Right kidney (tissue), 1 donor: ENCODE data around the gene CARMIL1.

Experiments used
- DNase-seq: peaks from one replicate; pipeline ENCODE4 v3.0.0-alpha.2; 2016

Gene CARMIL1

DNA sequence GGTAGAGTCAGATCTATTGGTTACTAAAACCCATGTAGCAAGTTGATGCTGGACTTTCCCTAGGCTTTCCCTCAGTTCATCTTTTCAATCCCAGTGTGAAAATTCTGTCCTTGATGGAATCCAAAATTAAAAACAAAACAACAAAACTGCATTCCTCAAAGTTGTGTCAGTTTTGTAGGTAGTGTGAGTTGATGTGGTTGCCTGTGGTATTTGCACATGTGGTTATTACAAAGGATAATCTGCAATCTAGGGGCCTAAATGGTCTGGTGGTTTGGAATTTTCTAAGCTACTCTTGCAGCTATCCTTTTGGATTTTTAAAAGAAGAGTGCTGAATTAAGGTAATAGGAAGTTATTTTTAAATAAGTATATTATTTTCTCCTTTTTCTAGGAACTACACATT lies 240.7 kb downstream of the CARMIL1 start:
- DNase-seq = no peak

DNA sequence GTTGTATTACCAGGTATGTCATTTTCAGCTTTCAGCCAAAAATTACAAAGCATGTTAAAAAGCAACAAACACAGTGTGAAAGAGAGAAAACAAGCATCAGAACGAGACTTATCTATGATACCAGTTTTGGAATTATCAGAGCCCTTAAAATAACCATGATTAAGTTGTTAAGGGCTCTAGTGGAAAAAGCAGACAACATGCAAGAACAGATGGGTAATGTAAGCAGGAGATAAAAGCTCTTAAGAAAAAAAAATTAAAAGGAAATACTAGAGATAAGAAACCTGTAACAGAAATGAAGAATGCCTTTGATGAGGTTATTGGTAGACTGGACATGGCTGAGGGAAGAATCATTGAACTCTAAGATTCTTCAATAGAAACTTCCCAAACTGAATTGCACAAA lies 245.4 kb downstream of the CARMIL1 start:
- DNase-seq = no peak

DNA sequence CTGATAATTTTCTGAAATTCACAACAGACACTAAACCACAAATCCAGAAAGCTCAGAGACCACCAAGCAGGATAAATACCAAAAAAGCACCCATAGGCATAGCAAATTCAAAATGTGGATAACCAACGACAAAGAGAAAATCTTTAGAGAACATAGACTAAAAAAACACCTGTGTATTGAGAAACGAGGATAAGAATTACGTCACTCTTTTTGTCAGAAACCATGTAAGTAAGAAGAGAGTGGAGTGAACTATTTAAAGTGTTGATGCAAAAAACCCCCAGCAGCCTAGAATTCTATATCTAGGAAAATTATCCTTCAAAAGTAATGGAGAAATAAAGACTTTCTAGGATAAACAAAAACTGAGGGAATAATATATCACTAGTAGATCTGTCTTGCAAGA lies 245.9 kb downstream of the CARMIL1 start:
- DNase-seq = no peak

DNA sequence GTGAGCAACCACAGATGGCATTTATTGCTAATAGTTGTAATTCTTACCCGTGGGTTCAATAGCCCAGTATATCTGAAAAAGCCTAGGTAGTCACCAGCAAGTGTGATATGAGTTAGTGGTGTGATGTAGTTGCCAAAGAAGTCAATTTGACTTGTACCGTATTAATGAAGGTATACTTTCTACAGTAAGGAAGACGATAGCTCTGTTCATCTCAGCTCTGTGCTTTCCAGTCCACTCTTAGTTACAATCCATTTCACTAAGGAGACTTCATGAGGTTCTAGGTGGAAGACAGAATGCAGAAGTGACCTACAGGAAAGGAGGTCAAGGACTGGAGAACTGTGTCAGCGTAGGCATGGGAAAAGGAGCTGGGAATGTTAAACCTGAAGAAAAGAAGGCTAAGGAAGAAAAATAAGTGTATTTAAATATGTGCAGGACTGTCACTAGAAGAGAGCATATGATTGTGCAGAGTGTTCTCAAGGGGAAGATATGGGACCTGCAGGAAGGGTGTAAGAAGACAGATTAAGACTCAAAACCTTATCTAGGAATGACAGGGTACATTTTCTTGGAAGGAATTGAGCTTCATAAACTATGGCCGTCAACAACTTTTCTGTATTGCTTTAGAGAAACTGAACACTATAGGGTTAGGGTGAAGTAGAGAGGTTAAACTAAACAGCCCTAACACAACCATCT lies 255.9 kb downstream of the CARMIL1 start:
- DNase-seq = no peak

DNA sequence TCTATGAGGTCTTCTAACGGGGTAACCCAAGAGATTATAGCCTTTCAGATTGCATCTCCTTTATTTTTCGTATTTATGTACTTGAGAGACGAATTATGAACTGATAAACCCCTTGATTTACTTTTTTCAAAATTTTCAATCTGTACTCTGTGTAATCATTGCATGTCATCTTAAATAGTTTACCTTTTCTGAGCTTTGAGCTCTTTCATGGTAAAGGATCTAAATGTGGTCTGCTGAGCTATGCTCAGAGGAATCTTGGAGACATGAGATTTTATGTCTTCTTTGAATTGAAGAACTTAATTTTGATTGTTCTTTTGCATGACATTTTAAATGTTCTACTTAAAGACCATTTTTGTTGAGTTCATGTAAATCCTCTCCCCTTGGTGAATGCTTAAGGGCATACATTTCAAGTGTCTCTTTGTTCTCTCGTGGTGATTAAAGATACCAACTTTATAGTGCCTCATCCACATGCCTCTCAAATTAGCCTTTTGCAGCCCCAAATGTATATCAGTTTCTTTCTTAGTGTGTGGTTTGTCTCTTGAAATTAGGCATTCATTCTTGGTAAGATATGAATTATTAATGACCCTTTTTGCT lies 256.6 kb downstream of the CARMIL1 start:
- DNase-seq = no peak

DNA sequence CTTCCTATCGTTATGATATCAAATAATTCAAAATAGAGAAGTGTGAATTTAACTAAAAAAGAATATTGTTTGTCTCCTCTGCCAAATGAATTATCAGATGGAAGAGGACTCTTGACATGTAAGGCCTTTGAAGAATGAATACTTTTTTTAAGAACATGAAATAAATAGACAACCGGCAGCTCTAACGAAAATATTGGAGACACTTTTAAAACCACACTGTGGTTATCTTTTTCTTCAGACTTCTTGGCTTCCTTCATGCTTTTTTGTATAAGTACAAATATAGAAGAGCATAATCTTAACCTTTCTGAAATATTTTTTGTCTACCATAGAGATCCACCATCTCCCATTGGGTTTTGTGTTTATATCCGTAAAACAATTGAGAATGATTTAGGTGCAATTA lies 257.6 kb downstream of the CARMIL1 start:
- DNase-seq = no peak

DNA sequence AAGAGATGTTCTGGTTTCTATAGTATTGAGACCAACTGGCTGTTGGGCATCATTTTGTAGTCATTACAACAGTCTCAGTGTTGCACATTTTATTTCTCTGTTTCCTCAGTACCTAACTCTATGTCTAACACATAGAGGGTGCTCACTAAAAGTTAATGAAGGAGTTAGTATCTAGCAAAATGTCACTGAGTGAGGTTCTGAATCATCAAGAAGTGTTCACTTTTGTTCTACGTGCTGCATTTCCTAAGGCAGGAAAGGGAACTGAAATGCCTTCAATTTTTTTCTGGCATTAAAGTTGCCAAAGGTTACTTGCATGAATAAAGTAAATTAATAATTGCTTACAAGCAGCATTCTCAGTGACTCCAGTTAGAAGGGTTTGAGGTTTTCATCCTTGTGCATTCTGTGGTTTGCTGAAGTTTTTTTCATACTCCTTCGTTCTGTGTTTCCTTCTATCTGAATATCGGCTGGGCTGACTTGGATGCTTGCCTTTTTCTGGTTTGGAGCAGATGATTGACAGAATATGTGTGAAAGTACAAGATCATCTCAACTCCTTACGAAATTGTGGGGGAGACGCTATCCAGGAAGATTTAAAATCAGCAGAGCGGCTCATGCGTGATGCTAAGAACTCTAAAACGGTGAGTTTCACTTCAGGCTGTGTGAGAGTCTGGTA lies 258.3 kb downstream of the CARMIL1 start:
- DNase-seq = no peak

DNA sequence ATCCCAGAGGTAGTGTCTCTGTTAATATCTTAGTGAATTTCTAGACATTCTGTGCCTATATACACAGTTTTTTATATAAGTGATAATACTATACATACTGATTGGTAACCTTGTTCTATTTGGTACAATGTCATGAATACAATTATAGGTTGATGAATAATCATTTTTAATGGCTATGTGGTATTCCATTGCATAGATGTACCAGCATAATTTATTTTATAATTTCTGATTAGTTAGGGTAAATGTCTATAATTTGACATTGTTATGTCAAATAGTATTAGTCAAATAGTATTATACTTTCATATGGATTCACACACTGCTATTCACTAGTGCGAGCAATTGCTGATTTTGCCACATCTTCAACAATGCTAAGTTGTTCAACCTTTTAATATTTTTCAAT lies 262.1 kb downstream of the CARMIL1 start:
- no peak for DNase-seq

DNA sequence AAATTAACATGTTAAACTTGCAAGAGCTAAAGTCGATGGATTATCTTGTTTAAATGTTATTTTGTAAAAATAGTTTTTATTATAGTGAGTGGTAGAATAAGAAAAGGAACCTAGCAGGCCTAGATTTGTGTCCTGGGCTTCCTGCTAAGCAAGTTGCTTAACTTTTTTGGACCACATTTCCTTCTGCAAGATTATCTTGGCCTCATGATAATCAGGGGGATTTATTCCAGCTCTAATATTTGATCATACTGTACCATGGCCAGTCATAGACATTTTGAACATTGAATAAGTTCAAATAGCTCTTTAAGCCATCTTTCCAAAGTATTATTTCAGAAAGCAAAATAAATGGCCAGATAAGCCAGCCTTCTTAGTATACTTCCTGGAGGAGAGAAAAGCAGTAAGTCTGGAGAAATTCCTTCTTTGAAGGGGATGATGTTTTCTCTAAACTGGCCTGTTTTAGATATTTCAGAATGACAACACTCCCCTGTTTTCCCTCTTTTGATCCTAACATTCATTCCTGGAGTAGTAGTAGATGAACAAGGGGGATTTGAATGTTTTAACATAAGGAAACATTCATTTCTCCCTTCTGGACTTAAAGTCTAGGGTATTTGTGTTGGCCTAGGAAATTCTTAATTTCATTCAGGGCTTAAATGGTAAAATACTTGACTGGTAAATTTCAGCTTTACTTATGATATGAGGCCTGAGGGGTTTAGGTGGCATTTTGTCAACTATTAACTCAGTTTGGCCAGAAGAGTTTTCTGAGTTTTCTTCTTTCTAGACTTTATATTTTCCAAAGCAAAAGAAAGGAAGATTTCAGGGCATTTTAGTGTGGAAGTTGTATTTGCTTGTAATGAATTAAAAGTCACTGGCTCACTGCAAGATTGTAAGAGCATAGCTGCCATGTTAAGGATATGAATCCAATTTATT lies 264.1 kb downstream of the CARMIL1 start:
- DNase-seq = no peak

DNA sequence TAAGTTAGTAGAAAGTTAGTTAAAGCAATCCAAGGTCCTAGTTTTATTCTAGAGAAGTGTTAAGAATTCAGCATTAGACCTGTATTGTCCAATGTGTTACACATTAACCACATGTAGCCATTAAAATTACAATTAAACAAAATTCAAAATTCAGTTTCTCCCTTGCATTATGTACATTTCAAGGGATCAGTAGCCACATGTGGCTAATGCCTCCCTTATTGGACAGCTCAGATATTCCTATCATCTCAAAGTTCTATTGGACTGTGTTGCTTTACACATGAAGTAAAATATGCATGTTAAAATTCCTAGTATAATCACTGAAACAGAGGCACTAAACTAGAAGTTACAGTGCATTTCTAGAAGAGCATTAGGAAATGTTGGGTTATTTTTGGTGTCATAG lies 265.7 kb downstream of the CARMIL1 start:
- DNase-seq = no peak

DNA sequence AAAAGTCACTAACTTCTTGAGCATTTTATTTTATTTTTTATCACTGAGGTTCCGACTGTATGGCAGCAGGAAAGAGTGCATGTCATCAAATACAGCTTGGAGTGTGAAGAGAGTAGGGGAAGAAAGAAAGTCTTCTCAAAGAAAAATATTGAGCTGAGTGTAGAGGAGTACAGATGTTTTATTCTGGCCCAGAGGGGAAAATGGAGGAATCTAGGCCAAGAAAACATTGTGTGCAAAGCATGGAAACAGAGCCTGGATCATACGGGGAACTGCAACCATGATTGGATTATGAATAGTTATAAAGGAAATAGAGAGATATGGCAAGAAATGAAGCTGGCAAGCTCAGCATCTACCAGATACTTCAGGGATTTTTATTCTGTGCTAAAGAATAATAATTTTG lies 268.6 kb downstream of the CARMIL1 start:
- no peak for DNase-seq

DNA sequence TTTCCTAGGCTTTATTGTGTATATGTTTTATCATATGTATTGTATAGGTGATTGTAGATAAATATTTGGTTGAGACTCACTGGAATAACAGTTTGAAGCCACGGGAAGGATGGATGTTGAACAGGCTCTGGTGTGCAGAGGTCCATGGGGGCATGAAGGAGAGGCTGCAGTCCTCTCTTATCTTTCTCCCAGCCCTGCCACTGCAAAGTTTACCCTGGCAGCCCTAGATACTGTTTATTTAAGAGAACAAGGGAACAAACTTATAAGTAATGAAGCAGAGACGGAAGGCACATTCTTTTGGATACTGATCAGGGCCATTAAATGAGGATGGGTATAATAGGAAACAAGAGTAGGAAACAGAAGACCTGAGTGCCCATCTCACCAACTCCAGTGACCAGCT lies 269.3 kb downstream of the CARMIL1 start:
- no peak for DNase-seq

DNA sequence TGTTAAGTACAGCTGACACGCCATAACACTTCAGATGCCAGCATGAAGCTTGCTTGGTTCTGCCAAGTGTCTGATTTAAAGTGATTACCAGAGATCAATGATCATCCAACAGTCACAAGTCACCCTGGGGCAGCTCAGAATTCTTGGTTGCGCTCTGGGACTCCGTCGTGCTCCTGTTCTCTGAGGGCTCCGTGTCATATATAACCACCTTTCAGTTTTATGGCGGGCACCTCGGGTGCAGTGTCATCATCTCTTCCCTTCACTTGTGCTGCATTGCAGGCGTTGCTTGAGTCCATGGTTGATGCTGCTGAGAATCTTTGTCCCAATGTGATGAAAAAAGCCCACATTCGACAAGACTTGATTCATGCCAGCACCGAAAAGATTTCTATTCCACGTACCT lies 271.5 kb downstream of the CARMIL1 start:
- no peak for DNase-seq

DNA sequence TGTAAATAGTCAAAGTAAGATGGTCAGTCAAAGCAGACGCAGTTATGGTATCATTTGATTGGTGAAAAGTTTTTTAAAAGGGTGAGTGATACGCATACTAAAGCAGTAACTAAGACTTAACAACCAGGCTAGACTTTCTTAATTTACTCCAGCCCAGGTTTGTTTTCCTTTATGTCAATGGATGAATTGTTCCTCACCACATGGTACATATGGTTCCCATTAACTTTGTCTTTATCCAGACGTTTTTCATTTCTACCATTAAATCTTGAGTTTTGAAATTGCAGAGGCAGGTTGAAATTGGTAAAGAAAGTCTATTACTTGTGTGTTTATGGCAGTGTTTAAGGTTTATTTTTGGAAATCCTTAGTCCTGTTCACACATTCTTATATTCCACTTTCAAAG lies 274.3 kb downstream of the CARMIL1 start:
- DNase-seq = no peak

DNA sequence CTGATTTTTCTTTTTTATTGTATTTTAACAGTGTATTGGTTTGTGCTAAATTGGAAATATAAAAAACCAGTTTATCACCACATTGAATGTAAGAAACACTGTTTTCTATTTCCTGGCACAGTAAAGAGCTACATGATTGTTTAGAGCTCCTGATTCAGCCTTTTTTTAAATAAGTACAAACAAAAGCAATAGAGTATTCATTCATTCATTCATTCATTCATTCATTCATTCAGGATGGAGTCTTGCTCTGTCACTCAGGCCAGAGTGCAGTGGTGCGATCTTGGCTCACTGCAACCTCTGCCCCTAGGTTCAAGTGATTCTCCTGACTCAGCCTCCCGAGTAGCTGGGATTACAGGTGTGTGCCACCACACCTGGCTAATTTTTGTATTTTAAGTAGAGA lies 276.0 kb downstream of the CARMIL1 start:
- no peak for DNase-seq

DNA sequence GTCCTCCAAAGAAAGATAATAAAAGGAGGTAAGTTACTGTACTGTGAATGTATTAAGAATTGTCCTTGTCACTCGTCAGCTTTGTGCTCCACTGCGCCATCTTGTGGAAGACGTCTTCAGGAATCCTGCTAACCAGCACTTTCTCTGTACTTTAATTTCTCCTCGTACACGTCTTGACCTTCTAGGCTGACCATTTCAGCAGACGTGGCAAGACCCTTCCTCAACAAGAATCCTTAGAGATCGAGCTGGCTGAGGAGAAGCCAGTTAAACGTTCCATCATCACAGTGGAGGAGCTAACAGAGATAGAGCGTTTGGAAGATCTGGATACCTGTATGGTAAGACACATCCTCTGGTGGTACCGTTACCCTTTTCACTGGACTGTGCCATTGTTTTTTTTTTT lies 277.3 kb downstream of the CARMIL1 start:
- peak; percentile 22 for DNase-seq

DNA sequence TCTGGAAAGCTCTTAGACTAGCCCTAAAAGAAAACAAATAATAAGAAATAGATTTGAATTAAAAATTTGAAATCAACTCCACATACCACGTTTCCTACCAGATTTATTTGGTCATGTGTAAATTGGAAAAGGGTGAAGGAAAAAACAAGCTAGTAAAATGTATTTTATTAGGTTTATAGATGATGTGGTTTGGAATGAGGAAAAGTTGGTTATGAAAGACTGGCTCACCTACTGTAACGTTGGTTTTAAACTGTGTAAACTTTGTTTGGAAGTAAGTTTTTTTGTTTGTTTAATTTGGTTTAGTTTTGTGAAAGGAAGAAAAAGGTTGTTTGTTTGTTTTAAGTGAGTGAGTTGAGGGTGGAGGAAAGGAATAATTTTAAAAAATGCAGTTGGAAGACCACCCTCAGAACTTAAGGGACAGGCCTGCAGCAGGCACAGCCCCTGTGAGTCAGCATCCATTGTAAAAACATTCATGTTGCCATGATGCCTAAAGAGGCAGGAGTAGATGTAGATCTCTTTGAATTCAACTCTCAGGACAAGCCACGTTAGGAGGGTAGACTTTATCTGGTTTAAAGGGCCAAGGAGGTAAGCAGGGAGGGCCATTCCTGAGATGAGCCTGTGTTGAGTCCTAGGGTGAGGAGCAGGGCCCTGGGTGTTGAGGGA lies 279.1 kb downstream of the CARMIL1 start:
- no peak for DNase-seq

DNA sequence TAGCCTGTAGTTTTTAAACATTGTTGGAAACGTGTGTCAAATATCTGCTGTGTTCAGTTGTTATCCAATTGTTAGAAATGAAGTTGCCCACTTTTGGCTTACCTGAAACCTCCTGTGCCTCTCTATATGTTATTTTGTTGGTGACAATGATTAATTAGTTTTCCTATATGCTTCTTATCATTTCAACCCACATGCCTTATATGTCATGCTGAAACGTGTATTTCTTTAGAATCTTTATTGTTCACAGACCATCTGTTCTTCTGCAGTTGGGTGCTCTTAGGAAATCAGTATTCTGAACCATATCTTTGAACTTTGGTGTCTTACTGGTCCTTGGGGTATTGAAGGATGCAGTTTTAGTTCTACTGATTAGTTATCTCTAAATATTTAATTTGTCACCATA lies 281.7 kb downstream of the CARMIL1 start:
- no peak for DNase-seq

DNA sequence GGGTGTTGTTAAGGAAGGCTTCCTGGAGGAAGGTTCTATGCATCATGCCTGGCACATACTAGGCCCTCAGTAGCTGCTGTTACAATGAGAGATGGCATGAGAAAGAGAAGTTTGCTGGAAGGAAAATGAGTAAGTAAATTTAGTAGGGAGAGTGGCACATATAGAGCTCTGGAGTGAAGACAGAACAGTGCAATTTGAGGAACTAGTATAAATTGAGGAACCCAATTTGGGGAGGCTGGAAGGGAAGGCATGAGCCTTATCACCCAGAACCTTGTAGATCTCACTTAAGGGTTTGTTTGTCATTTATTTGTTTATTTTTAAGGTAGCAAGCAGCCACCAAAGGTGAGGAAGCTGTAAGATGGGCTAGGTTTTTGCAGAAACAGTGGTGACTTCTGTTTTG lies 285.8 kb downstream of the CARMIL1 start:
- DNase-seq = no peak

DNA sequence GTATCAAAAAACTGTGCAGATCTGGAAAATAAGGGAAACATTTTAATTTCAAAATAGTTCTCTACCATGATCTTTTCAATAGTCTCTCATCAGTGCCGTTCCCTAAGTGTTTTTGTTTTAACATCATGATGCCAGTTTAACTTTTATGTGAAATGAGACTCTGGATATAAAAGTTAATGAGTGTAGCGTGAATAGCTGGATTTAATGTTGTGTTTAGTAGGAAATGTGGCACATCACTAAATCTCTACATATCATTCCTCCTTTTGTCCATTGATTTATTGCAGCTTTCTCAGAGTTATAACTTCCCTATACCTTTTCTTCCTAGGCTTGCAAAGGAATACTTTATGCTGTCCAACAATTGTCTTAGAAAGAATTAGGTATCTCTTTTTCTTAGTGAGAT lies 291.4 kb downstream of the CARMIL1 start:
- no peak for DNase-seq

DNA sequence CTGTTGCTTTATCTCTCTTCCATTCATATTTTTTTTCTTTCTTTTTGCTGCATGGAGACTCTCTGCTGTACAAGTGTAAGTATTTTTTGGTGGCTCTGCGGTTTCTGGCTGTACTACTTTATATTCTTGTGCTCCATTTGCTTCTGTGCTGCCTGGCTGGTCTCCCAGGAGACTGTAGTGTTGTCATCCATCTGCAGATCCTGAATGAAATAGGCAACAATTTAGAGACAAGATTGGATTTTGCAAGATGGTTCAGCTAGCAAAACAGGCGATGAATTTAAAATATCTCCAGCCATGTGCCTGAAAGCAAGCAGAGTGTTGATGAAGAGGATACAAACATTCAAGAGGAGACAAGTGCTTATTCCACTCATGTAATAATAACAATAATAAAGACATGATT lies 297.7 kb downstream of the CARMIL1 start:
- DNase-seq = no peak

DNA sequence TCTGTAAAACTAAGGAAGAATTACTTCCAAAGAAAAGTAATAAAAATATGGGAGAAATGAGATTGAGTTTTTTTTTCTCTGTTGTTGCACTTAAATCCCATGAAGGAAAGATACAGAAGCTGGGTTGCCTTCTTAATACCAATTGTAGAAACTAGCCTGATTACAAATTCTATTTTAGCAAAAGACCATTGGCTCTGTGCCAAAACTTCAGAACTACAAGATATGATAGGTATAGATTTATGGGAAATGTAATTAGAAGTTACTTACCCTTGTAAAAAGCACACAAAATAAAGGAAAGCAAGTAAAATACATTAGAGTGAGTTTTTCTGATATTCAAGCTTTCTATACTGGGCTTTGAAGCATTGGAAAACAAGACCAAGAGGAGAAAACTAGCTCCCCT lies 299.4 kb downstream of the CARMIL1 start:
- no peak for DNase-seq
